K562 (cell line): ENCODE results near the gene SETX. TPM values are rescaled to one million over a fixed set of nuclear protein-coding genes. Genes with fewer than 3 reads are reported as not detected.

Experiments used
- CCNT2 ChIP-seq: IDR thresholded peaks from 2 replicates; pipeline ENCODE4 v1.6.1; 2011; ENCODE audit warnings: borderline replicate concordance, low read depth, mild to moderate bottlenecking, moderate library complexity, mixed read lengths, low read length; ENCODE audit not compliant: insufficient read length; ENCODE audit errors: extremely low read depth
- CREB1 ChIP-seq, 2 experiments: sonication (generic) in 1 of 2; formaldehyde crosslinking in 1 of 2; IDR thresholded peaks; 2 replicates each; pipeline versions ENCODE4 v1.6.1 to v1.8.0; 2012 to 2022; ENCODE audit warnings: inconsistent platforms in 1 of 2, mild to moderate bottlenecking in 1 of 2, missing genetic modification reagents in 1 of 2, moderate library complexity in 1 of 2
- EGR1 ChIP-seq: fragments of 450-650 bp; conservative IDR thresholded peaks from 2 replicates; pipeline ENCODE4 v1.6.1; 2017; ENCODE audit warnings: mild to moderate bottlenecking
- MAZ ChIP-seq, 2 experiments: fragments of 450-650 bp in 1 of 2; sonication (generic) in 1 of 2; formaldehyde crosslinking; IDR thresholded peaks in 1 of 2; conservative IDR thresholded peaks in 1 of 2; 2 replicates each; pipeline versions ENCODE4 v1.4.0 to v1.5.0; 2020; ENCODE audit warnings: mild to moderate bottlenecking in 1 of 2, missing genetic modification reagents in 1 of 2
- MTA1 ChIP-seq: fragments of 450-650 bp; IDR thresholded peaks from 2 replicates; pipeline ENCODE4 v1.6.1; 2017; ENCODE audit warnings: borderline replicate concordance
- NFIC ChIP-seq: fragments of 450-650 bp; IDR thresholded peaks from 2 replicates; pipeline ENCODE4 v1.6.1; 2017; ENCODE audit warnings: mild to moderate bottlenecking, inconsistent platforms
- NFXL1 ChIP-seq: fragments of 450-650 bp; formaldehyde crosslinking; IDR thresholded peaks from 2 replicates; pipeline ENCODE4 v1.4.0; 2021; ENCODE audit warnings: mild to moderate bottlenecking
- PHF20 ChIP-seq: fragments of 450-650 bp; IDR thresholded peaks from 2 replicates; pipeline ENCODE4 v1.6.1; 2018; ENCODE audit not compliant: partially characterized antibody
- PHF8 ChIP-seq: fragments of 200-600 bp; sonication (generic); IDR thresholded peaks from 2 replicates; pipeline ENCODE4 v1.6.1; 2012; ENCODE audit warnings: mixed run types, mild to moderate bottlenecking, inconsistent platforms, low read length, moderate library complexity, borderline replicate concordance
- RBM15 ChIP-seq: fragments of 200-400 bp; formaldehyde crosslinking; IDR thresholded peaks from 2 replicates; pipeline ENCODE4 v1.6.1; 2018; ENCODE audit warnings: mild to moderate bottlenecking, low read length, moderate library complexity; ENCODE audit not compliant: insufficient read depth
- TFAP4 ChIP-seq: sonication (generic); formaldehyde crosslinking; IDR thresholded peaks from 2 replicates; pipeline ENCODE4 v1.8.0; 2022; ENCODE audit warnings: missing genetic modification reagents, mild to moderate bottlenecking, moderate library complexity, borderline replicate concordance
- ZBTB40 ChIP-seq, 2 experiments: fragments of 450-650 bp in 1 of 2; sonication (generic) in 1 of 2; formaldehyde crosslinking in 1 of 2; IDR thresholded peaks; 2 replicates each; pipeline versions ENCODE4 v1.7.1 to v1.9.0; 2016 to 2022; ENCODE audit warnings: inconsistent platforms in 1 of 2, mild to moderate bottlenecking in 1 of 2, missing genetic modification reagents in 1 of 2
- ZNF354B ChIP-seq: fragments of 250-450 bp; sonication (Bioruptor Pico); IDR thresholded peaks from 2 replicates; pipeline ENCODE4 v1.4.0; 2020
- ZNF57 ChIP-seq: fragments of 450-650 bp; formaldehyde crosslinking; IDR thresholded peaks from 2 replicates; pipeline ENCODE4 v1.4.0; 2020; ENCODE audit warnings: mild to moderate bottlenecking, moderate library complexity
- polyA plus RNA-seq, 8 experiments: library from polyadenylated mRNA; depleted of rRNA in 4 of 8; stranded (reverse) in 5 of 8; unstranded in 3 of 8; fragments of >200 nt; fragmentation: Nextera tagmentation in 2 of 8; fragmentation: Illumina TruSeq in 1 of 8; extraction: Ambion mirVana in 2 of 8; extraction: Trizol in 1 of 8; gene quantifications; 2 replicates each; pipeline versions ENCODE4 v1.2.1 to v1.2.3, GENCODE V29; 2011 to 2014; ENCODE audit warnings: inconsistent platforms in 1 of 8, missing spikeins in 1 of 8
- total RNA-seq, 7 experiments: library from RNA; depleted of rRNA in 6 of 7; stranded (reverse); fragments of >200 nt in 6 of 7; fragmentation: Illumina TruSeq in 2 of 7; extraction: Trizol in 2 of 7; gene quantifications; 2 replicates each; pipeline versions ENCODE4 v1.2.1 to v1.2.3, GENCODE V29; 2011 to 2021; ENCODE audit warnings: low replicate concordance in 1 of 7
- TF ChIP-seq, protein P1 (sequence below): fragments of 450-650 bp; formaldehyde crosslinking; conservative IDR thresholded peaks from 2 replicates; pipeline ENCODE4 v1.4.0; 2022; ENCODE audit warnings: mild to moderate bottlenecking, missing genetic modification characterization

SETX gene
- total and polyA plus RNA-seq, 9 of the 15 experiments (the other 6 are each of a cell fraction or from before 2014, with no cell fraction given) = 8.7 to 45.7 (median 28.7) TPM

DNA sequence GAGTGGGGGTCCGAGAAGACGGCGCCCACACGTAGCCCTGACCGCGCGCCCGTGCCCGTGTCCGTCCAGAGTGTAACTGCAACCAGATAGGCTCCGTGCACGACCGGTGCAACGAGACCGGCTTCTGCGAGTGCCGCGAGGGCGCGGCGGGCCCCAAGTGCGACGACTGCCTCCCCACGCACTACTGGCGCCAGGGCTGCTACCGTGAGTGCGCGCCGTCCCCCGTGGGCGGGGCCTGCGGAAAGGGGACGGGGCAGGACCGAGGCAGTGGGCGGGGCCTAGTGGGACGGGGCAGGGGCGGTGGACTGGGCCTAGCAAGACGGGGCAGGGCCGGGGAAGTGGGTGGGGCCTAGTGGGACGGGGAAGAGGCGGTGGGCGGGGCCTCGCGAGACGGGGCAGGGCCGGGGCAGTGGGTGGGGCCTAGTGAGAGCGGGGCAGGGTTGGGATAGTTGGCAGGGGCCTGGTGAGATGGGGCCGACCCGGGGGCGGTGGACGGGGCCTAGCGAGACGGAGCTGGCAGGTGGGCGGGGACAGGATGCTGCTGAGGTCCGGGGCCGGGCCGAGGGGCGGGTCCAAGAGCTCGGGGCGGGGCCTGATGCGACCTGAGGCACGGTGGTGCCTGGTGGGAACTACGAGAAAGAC, 113.8 kb downstream of the SETX start (continued):
- TF ChIP-seq NFIC (0 out of 2 replicates have a peak, but pooled peaks have one; percentile 21), CREB1 (IDR thresholded peaks at IDR 0.05) (peak; percentile 45; the same call in 1 of the 2 replicates), CREB1 (CRISPR knock-in tag; IDR thresholded peaks at IDR 0.05) (peak; percentile 55), EGR1 (peak; percentile 73; the same call in 1 of the 2 replicates), ZNF354B (CRISPR knock-in tag) (no peak), MTA1 (no peak), ZBTB40 (IDR thresholded peaks at IDR 0.05) (no peak), ZBTB40 (CRISPR knock-in tag; IDR thresholded peaks at IDR 0.05) (no peak), PHF8 (peak; percentile 42; the same call in 1 of the 2 replicates), CCNT2 (peak; percentile 9), RBM15 (no peak), PHF20 (peak; percentile 61), MAZ (CRISPR knock-in tag; conservative IDR thresholded peaks at IDR 0.05 in 1 of 2, IDR thresholded peaks at IDR 0.05 in 1 of 2) (peak in 1 of 2 experiments; percentile 32; a peak in 1 of 4 replicates), ZNF57 (CRISPR knock-in tag) (no peak), TFAP4 (CRISPR knock-in tag) (peak; percentile 56; the same call in 1 of the 2 replicates), NFXL1 (CRISPR knock-in tag) (no peak)
- TF ChIP-seq, protein P1, sequence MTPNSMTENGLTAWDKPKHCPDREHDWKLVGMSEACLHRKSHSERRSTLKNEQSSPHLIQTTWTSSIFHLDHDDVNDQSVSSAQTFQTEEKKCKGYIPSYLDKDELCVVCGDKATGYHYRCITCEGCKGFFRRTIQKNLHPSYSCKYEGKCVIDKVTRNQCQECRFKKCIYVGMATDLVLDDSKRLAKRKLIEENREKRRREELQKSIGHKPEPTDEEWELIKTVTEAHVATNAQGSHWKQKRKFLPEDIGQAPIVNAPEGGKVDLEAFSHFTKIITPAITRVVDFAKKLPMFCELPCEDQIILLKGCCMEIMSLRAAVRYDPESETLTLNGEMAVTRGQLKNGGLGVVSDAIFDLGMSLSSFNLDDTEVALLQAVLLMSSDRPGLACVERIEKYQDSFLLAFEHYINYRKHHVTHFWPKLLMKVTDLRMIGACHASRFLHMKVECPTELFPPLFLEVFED (CRISPR knock-in tag) = no peak
